Uterus (tissue), 4 donors: ENCODE measurements around the gene TNFAIP2. TPM values are rescaled to one million over a fixed set of nuclear protein-coding genes. Genes with fewer than 3 reads are reported as not detected.

Experiments
- DNase-seq, 2 donors: peaks; one replicate each; pipeline ENCODE4 v3.0.0-alpha.2; 2019 to 2020
- H3K27ac ChIP-seq, 2 donors: fragments of 200-600 bp; sonication (generic); 1 replicate in 1 of 2; 2 replicates in 1 of 2; pipeline ENCODE4 v1.5.1; 2016 to 2018
- H3K27me3 ChIP-seq, 2 donors: fragments of 200-600 bp; sonication (generic); one replicate each; pipeline ENCODE4 v1.5.1; 2018 to 2019; ENCODE audit warnings: control low read depth in 1 of 2
- H3K36me3 ChIP-seq, 2 donors: fragments of 200-600 bp; sonication (generic); one replicate each; pipeline ENCODE4 v1.5.1; 2019; ENCODE audit warnings: control low read depth in 1 of 2
- H3K4me1 ChIP-seq, 2 donors: fragments of 200-600 bp; sonication (generic); one replicate each; pipeline ENCODE4 v1.5.1; 2018 to 2019; ENCODE audit warnings: control low read depth in 1 of 2
- H3K4me3 ChIP-seq, 2 donors: fragments of 200-600 bp; sonication (generic); 1 replicate in 1 of 2; 2 replicates in 1 of 2; pipeline ENCODE4 v1.5.1; 2018 to 2019; ENCODE audit warnings: mild to moderate bottlenecking in 1 of 2
- H3K9me3 ChIP-seq, 2 donors: fragments of 200-600 bp; sonication (generic); one replicate each; pipeline ENCODE4 v1.5.1; 2019; ENCODE audit warnings: control low read depth in 1 of 2
- CTCF ChIP-seq, 4 experiments: fragments of 200-600 bp in 2 of 4; fragments of 450-650 bp in 2 of 4; sonication (generic) in 2 of 4; IDR thresholded peaks; one replicate each; pipeline ENCODE4 v1.5.1; 2016 to 2019; ENCODE audit warnings: antibody characterized with exemption in 4 of 4, mild to moderate bottlenecking in 2 of 4, moderate library complexity in 1 of 4
- POLR2A ChIP-seq, 2 donors: fragments of 450-650 bp; IDR thresholded peaks; one replicate each; pipeline ENCODE4 v1.6.1; 2016; ENCODE audit warnings: antibody characterized with exemption in 2 of 2, mild to moderate bottlenecking in 1 of 2, moderate library complexity in 1 of 2
- intact Hi-C: fragments of 100-400 bp; cut with DNase I; formaldehyde crosslinking; loops from one replicate; pipeline ENCODE4 v1.15.1; 2023; ENCODE audit warnings: low total_unique reads
- total RNA-seq, 4 donors: library from RNA; depleted of rRNA in 3 of 4; stranded (reverse); fragments of >200 nt in 3 of 4; gene quantifications; one replicate each; pipeline versions ENCODE4 v1.1.0 to v1.2.4, GENCODE V29; 2014 to 2023
- donor health status: DM: yes; HTN: yes; CAD: no.

The TNFAIP2 gene
- total RNA-seq, 4 donors from 2014 or later = 29.4 to 81.4 (median 60.6) TPM

- Histone ChIP-seq H3K9me3 (no peaks in the 10 kb centered on the region), H3K27ac (peak overlapping the region in 1 of 2 donors; percentile 32), H3K36me3 (no peaks in the 10 kb centered on the region), H3K27me3 (no peaks in the 10 kb centered on the region), H3K4me1 (no peaks in the 10 kb centered on the region), H3K4me3 (peak overlapping the region; percentile 15 to 36)
- intact Hi-C loops = no loop called here
- DNase-seq = peak in 1 of 2 donors; percentile 61
- peak in 1 of 2 donors; percentile 15 for TF ChIP-seq POLR2A (IDR thresholded peaks at IDR 0.05)
- TF ChIP-seq CTCF (IDR thresholded peaks at IDR 0.05) = peak; percentile 41 to 54 (median 45)
Measured at GRCh38 chr14:103091041-103091882, 32.0 kb upstream of the TNFAIP2 start.

GRCh38 chr14:103091883-103092222, 31.4 kb upstream of the TNFAIP2 start:
- no peak for DNase-seq
- H3K4me3 ChIP-seq = peak overlapping the region; percentile 15 to 36
- intact Hi-C loops = no loop called here

GRCh38 chr14:103093856-103094405, 29.3 kb upstream of the TNFAIP2 start:
- TF ChIP-seq POLR2A (IDR thresholded peaks at IDR 0.05) (no peak), CTCF (IDR thresholded peaks at IDR 0.05) (no peak)
- H3K27ac ChIP-seq = peak overlapping the region; percentile 10 to 38
- no peak overlapping the region for H3K4me3 ChIP-seq
- H3K9me3 ChIP-seq = no peaks in the 10 kb centered on the region
- H3K4me1 ChIP-seq = no peaks in the 10 kb centered on the region
- no peak for DNase-seq
- no peaks in the 10 kb centered on the region for H3K27me3 ChIP-seq
- H3K36me3 ChIP-seq = no peaks in the 10 kb centered on the region
- intact Hi-C loops = no loop called here

More at GRCh38 chr14:103091883-103092222, 31.4 kb upstream of the TNFAIP2 start:
- Histone ChIP-seq H3K9me3 (no peaks in the 10 kb centered on the region), H3K4me1 (no peaks in the 10 kb centered on the region), H3K27me3 (no peaks in the 10 kb centered on the region), H3K27ac (peak overlapping the region in 1 of 2 donors; percentile 32), H3K36me3 (no peaks in the 10 kb centered on the region)
- TF ChIP-seq CTCF (IDR thresholded peaks at IDR 0.05) (peak in 1 of 4 experiments; percentile 3), POLR2A (IDR thresholded peaks at IDR 0.05) (no peak)

GRCh38 chr14:103094406-103095209, 28.7 kb upstream of the TNFAIP2 start, which contains the start of gene EXOC3L4:
Gene EXOC3L4, plus strand, starts transcription at chr14:103094725. Its CDS starts 5,495 bp downstream, at chr14:103100220.
- H3K27ac ChIP-seq = peak within 1 kb of the TSS; percentile 10 to 38
- no peak within 1 kb of the TSS for H3K4me3 ChIP-seq
- no peaks in the 10 kb centered on the region for H3K9me3 ChIP-seq
- no peaks in the 10 kb centered on the region for H3K27me3 ChIP-seq
- no peaks in the 10 kb centered on the region for H3K4me1 ChIP-seq
- no peak for DNase-seq
- no peaks in the 10 kb centered on the region for H3K36me3 ChIP-seq
- TF ChIP-seq POLR2A (IDR thresholded peaks at IDR 0.05) (no peak), CTCF (IDR thresholded peaks at IDR 0.05) (no peak)
- intact Hi-C loops = no loop called here
